Measurements from ENCODE around the gene MANSC1. TPM values are rescaled to one million over a fixed set of nuclear protein-coding genes. Genes with fewer than 3 reads are reported as not detected.

Gene MANSC1
- total RNA-seq, 4 donors from 2014 or later: 6.6 to 25.3 (median 19.4) TPM

- H3K27ac ChIP-seq: peak overlapping the region; percentile 52 to 78 (median 60)
- peaks cover 9 to 38% (median 27%) of the 10 kb centered on the region in 4 donors for H3K4me1 ChIP-seq
Measured at GRCh38 chr12:12333407-12334366, 16.4 kb downstream of the MANSC1 start.

GRCh38 chr12:12331896-12332295 is 18.1 kb downstream of the MANSC1 start:
- intact Hi-C loops (cut with DNase I; ENCODE audit: low total_unique reads): no loop called here
- peak; percentile 34 for DNase-seq
- Histone ChIP-seq H3K4me1 (peaks cover 9 to 45% (median 28%) of the 10 kb centered on the region in 4 donors), H3K9me3 (no peaks in the 10 kb centered on the region), H3K27ac (peak overlapping the region; percentile 57 to 78 (median 60)), H3K36me3 (no peaks in the 10 kb centered on the region), H3K27me3 (no peaks in the 10 kb centered on the region), H3K4me3 (no peak overlapping the region)
- TF ChIP-seq POLR2A (IDR thresholded peaks at IDR 0.05) (no peak), POLR2AphosphoS5 (IDR thresholded peaks at IDR 0.05) (peak in 1 of 3 donors; percentile 61)
- in situ Hi-C loops (cut with MboI; ENCODE audit: low pct_ligation_motif_present in 1 of 4, low pct_unique_long_range_greater_than_20kb in 1 of 4, low sequenced_read_pairs in 3 of 4): loop anchor here (10.0 to 25.0 kb wide), 4 partner anchors 245 to 770 kb away; no protein-coding TSS in a partner anchor
- WGBS, 2 donors (ENCODE audit: low coverage in 1 of 2): 59% methylated on average over 1 of the region's 1 CpG; no CpG with 5 or more reads in 1 of the 2 donors

More at GRCh38 chr12:12333407-12334366, 16.4 kb downstream of the MANSC1 start:
- no peaks in the 10 kb centered on the region for H3K9me3 ChIP-seq
- intact Hi-C loops (cut with DNase I; ENCODE audit: low total_unique reads): no loop called here
- WGBS, 2 donors (ENCODE audit: low coverage in 1 of 2): 58 to 59% methylated on average over 10 to 12 of the region's 12 CpGs
- no peaks in the 10 kb centered on the region for H3K36me3 ChIP-seq
- peak; percentile 69 for DNase-seq
- no peaks in the 10 kb centered on the region for H3K27me3 ChIP-seq
- TF ChIP-seq, protein P1, sequence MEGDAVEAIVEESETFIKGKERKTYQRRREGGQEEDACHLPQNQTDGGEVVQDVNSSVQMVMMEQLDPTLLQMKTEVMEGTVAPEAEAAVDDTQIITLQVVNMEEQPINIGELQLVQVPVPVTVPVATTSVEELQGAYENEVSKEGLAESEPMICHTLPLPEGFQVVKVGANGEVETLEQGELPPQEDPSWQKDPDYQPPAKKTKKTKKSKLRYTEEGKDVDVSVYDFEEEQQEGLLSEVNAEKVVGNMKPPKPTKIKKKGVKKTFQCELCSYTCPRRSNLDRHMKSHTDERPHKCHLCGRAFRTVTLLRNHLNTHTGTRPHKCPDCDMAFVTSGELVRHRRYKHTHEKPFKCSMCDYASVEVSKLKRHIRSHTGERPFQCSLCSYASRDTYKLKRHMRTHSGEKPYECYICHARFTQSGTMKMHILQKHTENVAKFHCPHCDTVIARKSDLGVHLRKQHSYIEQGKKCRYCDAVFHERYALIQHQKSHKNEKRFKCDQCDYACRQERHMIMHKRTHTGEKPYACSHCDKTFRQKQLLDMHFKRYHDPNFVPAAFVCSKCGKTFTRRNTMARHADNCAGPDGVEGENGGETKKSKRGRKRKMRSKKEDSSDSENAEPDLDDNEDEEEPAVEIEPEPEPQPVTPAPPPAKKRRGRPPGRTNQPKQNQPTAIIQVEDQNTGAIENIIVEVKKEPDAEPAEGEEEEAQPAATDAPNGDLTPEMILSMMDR (IDR thresholded peaks at IDR 0.05): no peak
- TF ChIP-seq POLR2AphosphoS5 (IDR thresholded peaks at IDR 0.05) (peak in 1 of 3 donors; percentile 52), EP300 (IDR thresholded peaks at IDR 0.05; ENCODE audit: low read depth) (no peak)
- in situ Hi-C loops (cut with MboI; ENCODE audit: low pct_ligation_motif_present in 1 of 4, low pct_unique_long_range_greater_than_20kb in 1 of 4, low sequenced_read_pairs in 3 of 4): loop anchor here (10.0 to 25.0 kb wide), 4 partner anchors 246 to 771 kb away; no protein-coding TSS in a partner anchor
- no peak overlapping the region for H3K4me3 ChIP-seq

DNA sequence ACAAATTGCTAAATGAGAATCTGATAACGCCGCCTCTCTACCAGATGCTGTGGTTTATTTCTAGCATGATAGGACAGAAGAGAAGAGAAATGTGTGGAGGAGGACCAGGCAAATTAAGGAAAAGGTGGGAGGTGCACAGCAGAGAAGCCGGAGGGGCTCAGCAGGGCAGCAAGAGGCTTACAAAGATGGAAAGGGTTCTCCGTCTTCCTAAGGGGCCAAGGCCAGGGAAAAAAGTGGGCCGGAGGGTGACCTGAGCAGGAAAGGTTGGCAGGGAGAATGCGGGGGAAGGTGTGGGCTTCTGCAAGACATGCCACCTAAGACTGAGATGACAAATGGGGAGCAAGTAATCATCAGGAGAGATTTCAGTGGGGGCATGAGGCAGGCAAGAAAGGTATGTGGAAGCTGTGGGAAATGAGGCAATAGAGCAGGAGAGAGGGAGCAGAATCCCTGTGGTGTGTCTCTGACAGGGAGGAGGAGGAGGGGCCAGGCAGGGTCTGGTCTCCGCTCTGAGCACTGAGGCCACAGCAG is 18.7 kb downstream of the MANSC1 start:
- no peaks in the 10 kb centered on the region for H3K9me3 ChIP-seq
- DNase-seq: no peak
- H3K27me3 ChIP-seq: no peaks in the 10 kb centered on the region
- H3K4me1 ChIP-seq: peaks cover 9 to 45% (median 28%) of the 10 kb centered on the region in 4 donors
- WGBS, 2 donors (ENCODE audit: low coverage in 1 of 2): 74 to 78% methylated on average over 7 of the region's 7 CpGs
- intact Hi-C loops (cut with DNase I; ENCODE audit: low total_unique reads) (no loop called here), in situ Hi-C loops (cut with MboI; ENCODE audit: low pct_ligation_motif_present in 1 of 4, low pct_unique_long_range_greater_than_20kb in 1 of 4, low sequenced_read_pairs in 3 of 4) (loop anchor here (10.0 to 25.0 kb wide), 4 partner anchors 244 to 769 kb away; no protein-coding TSS in a partner anchor)
- H3K36me3 ChIP-seq: no peaks in the 10 kb centered on the region
- H3K4me3 ChIP-seq: no peak overlapping the region
- H3K27ac ChIP-seq: peak overlapping the region; percentile 57 to 78 (median 60)
- TF ChIP-seq, protein P1 (IDR thresholded peaks at IDR 0.05): no peak
- TF ChIP-seq POLR2A (IDR thresholded peaks at IDR 0.05) (no peak), POLR2AphosphoS5 (IDR thresholded peaks at IDR 0.05) (no peak), EP300 (IDR thresholded peaks at IDR 0.05; ENCODE audit: low read depth) (no peak)

DNA sequence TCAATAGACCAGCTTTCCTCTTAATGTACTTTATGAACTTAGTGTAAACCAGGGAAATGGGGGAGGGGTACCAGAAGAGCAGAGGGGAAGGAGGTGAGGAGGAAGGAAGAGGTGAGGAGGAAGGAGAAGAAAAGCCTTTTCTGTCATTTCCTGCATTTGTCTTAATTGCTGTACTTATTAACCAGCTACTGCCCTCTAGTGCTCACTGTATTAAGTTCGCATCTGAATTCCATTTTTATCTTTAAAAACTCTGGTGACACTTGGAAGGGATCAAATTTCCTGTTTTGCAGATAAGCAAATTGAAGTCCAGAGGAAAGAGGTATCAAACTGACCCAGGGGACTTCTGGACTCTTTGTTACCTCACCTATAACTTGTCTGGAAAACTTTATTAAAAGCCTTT is 22.2 kb downstream of the MANSC1 start:
- no peak overlapping the region for H3K27ac ChIP-seq
- TF ChIP-seq POLR2AphosphoS5 (IDR thresholded peaks at IDR 0.05) (peak in 1 of 3 donors; percentile 10), POLR2A (IDR thresholded peaks at IDR 0.05) (no peak), EP300 (IDR thresholded peaks at IDR 0.05; ENCODE audit: low read depth) (no peak)
- TF ChIP-seq, protein P1 (IDR thresholded peaks at IDR 0.05): peak; percentile 62 to 74 (median 66)
- H3K9me3 ChIP-seq: no peaks in the 10 kb centered on the region
- H3K4me1 ChIP-seq: peaks cover 4 to 24% (median 12%) of the 10 kb centered on the region in 4 donors
- H3K27me3 ChIP-seq: no peaks in the 10 kb centered on the region
- no peak for DNase-seq
- H3K4me3 ChIP-seq: no peak overlapping the region
- in situ Hi-C loops (cut with MboI; ENCODE audit: low pct_ligation_motif_present in 1 of 4, low pct_unique_long_range_greater_than_20kb in 1 of 4, low sequenced_read_pairs in 3 of 4) (loop anchor here (10.0 to 25.0 kb wide), 4 partner anchors 241 to 766 kb away; no protein-coding TSS in a partner anchor), intact Hi-C loops (cut with DNase I; ENCODE audit: low total_unique reads) (no loop called here)
- no peaks in the 10 kb centered on the region for H3K36me3 ChIP-seq
- WGBS, 2 donors (ENCODE audit: low coverage in 1 of 2): 0 to 2% methylated on average over 1 of the region's 1 CpG
